Gastroesophageal sphincter (tissue), 4 donors: Measurements from ENCODE around the gene EIF4A3. TPM values are rescaled to one million over a fixed set of nuclear protein-coding genes. Genes with fewer than 3 reads are reported as not detected.

ENCODE experiments used
- ATAC-seq: fragments of 150-250 bp; one replicate; pipeline ENCODE4 v1.9.1; 2016; ENCODE audit warnings: mild to moderate bottlenecking, moderate library complexity
- H3K27ac ChIP-seq, 4 donors: fragments of 200-600 bp; sonication (generic) in 3 of 4; 1 replicate in 3 of 4; 2 replicates in 1 of 4; pipeline ENCODE4 v1.5.1; 2016 to 2019
- H3K27me3 ChIP-seq: fragments of 200-600 bp; sonication (generic); one replicate; pipeline ENCODE4 v1.5.1; 2019
- H3K36me3 ChIP-seq, 2 donors: fragments of 200-600 bp; sonication (generic); one replicate each; pipeline ENCODE4 v1.5.1; 2019; ENCODE audit warnings: control low read depth in 1 of 2
- H3K4me1 ChIP-seq, 3 donors: fragments of 200-600 bp; sonication (generic); 1 replicate in 2 of 3; 2 replicates in 1 of 3; pipeline ENCODE4 v1.5.1; 2016 to 2019; ENCODE audit warnings: control low read depth in 2 of 3
- H3K4me3 ChIP-seq, 2 donors: fragments of 200-600 bp; sonication (generic); one replicate each; pipeline ENCODE4 v1.5.1; 2019; ENCODE audit warnings: mild to moderate bottlenecking in 1 of 2, moderate library complexity in 1 of 2
- H3K9me3 ChIP-seq, 3 donors: fragments of 200-600 bp; sonication (generic); one replicate each; pipeline ENCODE4 v1.5.1; 2017 to 2019; ENCODE audit warnings: control low read depth in 2 of 3
- CTCF ChIP-seq, 4 experiments: fragments of 200-600 bp in 2 of 4; fragments of 450-650 bp in 2 of 4; sonication (generic) in 1 of 4; IDR thresholded peaks; one replicate each; pipeline ENCODE4 v1.5.1; 2017 to 2019; ENCODE audit warnings: antibody characterized with exemption in 4 of 4, mild to moderate bottlenecking in 2 of 4, moderate library complexity in 2 of 4
- EP300 ChIP-seq: sonication (generic); formaldehyde crosslinking; IDR thresholded peaks from one replicate; pipeline ENCODE4 v1.6.1; 2017; ENCODE audit warnings: antibody characterized with exemption, mild to moderate bottlenecking
- POLR2A ChIP-seq, 2 donors: fragments of 450-650 bp; IDR thresholded peaks; one replicate each; pipeline ENCODE4 v1.6.1; 2017; ENCODE audit warnings: antibody characterized with exemption in 2 of 2, mild to moderate bottlenecking in 2 of 2, moderate library complexity in 1 of 2
- POLR2AphosphoS5 ChIP-seq: sonication (generic); formaldehyde crosslinking; IDR thresholded peaks from one replicate; pipeline ENCODE4 v1.6.1; 2017; ENCODE audit warnings: antibody characterized with exemption
- WGBS, 2 donors: methylation state at CpG; one replicate each; pipeline ENCODE4 v1.1.5; 2018; ENCODE audit warnings: low coverage in 1 of 2; 5-methylcytosine and 5-hydroxymethylcytosine counted together
- total RNA-seq, 4 donors: library from RNA; depleted of rRNA; stranded (reverse); fragments of >200 nt; gene quantifications; one replicate each; pipeline ENCODE4 v1.1.0, GENCODE V29; 2016

EIF4A3 gene
- total RNA-seq, 4 donors from 2014 or later = 37.9 to 61.6 (median 49.0) TPM

- no peak overlapping the region for H3K27ac ChIP-seq
- no peaks in the 10 kb centered on the region for H3K36me3 ChIP-seq
- TF ChIP-seq EP300 (no peak), CTCF (IDR thresholded peaks at IDR 0.05) (no peak)
- peaks cover 29% of the 10 kb centered on the region for H3K27me3 ChIP-seq
- no peak overlapping the region for H3K4me3 ChIP-seq
- no peaks in the 10 kb centered on the region for H3K9me3 ChIP-seq
- ATAC-seq = no peak
- H3K4me1 ChIP-seq = no peaks in the 10 kb centered on the region
- WGBS, 2 donors = 93 to 100% methylated on average over 2 to 3 of the region's 11 CpGs
These were observed 29.8 kb upstream of the EIF4A3 start for GRCh38 chr17:80176757-80177156.

- ATAC-seq = no peak
- Histone ChIP-seq H3K27ac (no peak overlapping the region), H3K36me3 (no peaks in the 10 kb centered on the region), H3K9me3 (no peaks in the 10 kb centered on the region), H3K4me3 (no peak overlapping the region), H3K4me1 (no peaks in the 10 kb centered on the region), H3K27me3 (peaks cover 18% of the 10 kb centered on the region)
- TF ChIP-seq EP300 = no peak
- no peak for TF ChIP-seq POLR2A (IDR thresholded peaks at IDR 0.05)
- TF ChIP-seq POLR2AphosphoS5 = no peak
- TF ChIP-seq CTCF (IDR thresholded peaks at IDR 0.05) = no peak
- 89 to 94% methylated on average over 3 to 6 of the region's 6 CpGs for WGBS, 2 donors
These were observed 27.0 kb upstream of the EIF4A3 start for GRCh38 chr17:80173916-80174315.

- ATAC-seq = no peak
- H3K27me3 ChIP-seq = peaks cover 13% of the 10 kb centered on the region
- WGBS, 2 donors = 82 to 84% methylated on average over 10 to 12 of the region's 12 CpGs
- H3K4me1 ChIP-seq = no peaks in the 10 kb centered on the region
- H3K9me3 ChIP-seq = no peaks in the 10 kb centered on the region
- H3K36me3 ChIP-seq = no peaks in the 10 kb centered on the region
- H3K4me3 ChIP-seq = no peak overlapping the region
- H3K27ac ChIP-seq = no peak overlapping the region
- TF ChIP-seq POLR2AphosphoS5 (no peak), EP300 (no peak), CTCF (IDR thresholded peaks at IDR 0.05) (no peak), POLR2A (IDR thresholded peaks at IDR 0.05) (no peak)
These were observed 26.2 kb upstream of the EIF4A3 start for GRCh38 chr17:80173126-80173525.

- no peak overlapping the region for H3K4me3 ChIP-seq
- 33% methylated on average over 1 of the region's 7 CpGs; no CpG with 5 or more reads in 1 of the 2 donors for WGBS, 2 donors
- no peaks in the 10 kb centered on the region for H3K36me3 ChIP-seq
- TF ChIP-seq EP300 (no peak), POLR2AphosphoS5 (no peak), CTCF (IDR thresholded peaks at IDR 0.05) (no peak), POLR2A (IDR thresholded peaks at IDR 0.05) (no peak)
- ATAC-seq = no peak
- no peak overlapping the region for H3K27ac ChIP-seq
- H3K9me3 ChIP-seq = no peaks in the 10 kb centered on the region
- peaks cover 15% of the 10 kb centered on the region for H3K27me3 ChIP-seq
- no peaks in the 10 kb centered on the region for H3K4me1 ChIP-seq
These were observed 24.8 kb upstream of the EIF4A3 start for GRCh38 chr17:80171681-80172080.

GRCh38 chr17:80169784-80170500, 23.0 kb upstream of the EIF4A3 start, which contains the start of gene CARD14:
Gene CARD14, plus strand, starts transcription at chr17:80170030. Its CDS starts 11,409 bp downstream, at chr17:80181439.
- TF ChIP-seq EP300 (no peak), POLR2AphosphoS5 (no peak), POLR2A (IDR thresholded peaks at IDR 0.05) (no peak), CTCF (IDR thresholded peaks at IDR 0.05) (no peak)
- 63 to 72% methylated on average over 7 to 8 of the region's 19 CpGs for WGBS, 2 donors
- Histone ChIP-seq H3K27ac (no peak within 1 kb of the TSS), H3K9me3 (no peaks in the 10 kb centered on the region), H3K36me3 (no peaks in the 10 kb centered on the region), H3K4me1 (no peaks in the 10 kb centered on the region), H3K4me3 (no peak within 1 kb of the TSS), H3K27me3 (peaks cover 15% of the 10 kb centered on the region)
- ATAC-seq = no peak
